Lower lobe of right lung (tissue), 2 donors: ENCODE measurements around the gene DSN1. TPM values are rescaled to one million over a fixed set of nuclear protein-coding genes. Genes with fewer than 3 reads are reported as not detected.

ENCODE experiments used
- ATAC-seq, 2 donors: fragments of 200-7000 bp; cut with Tn5 transposase; one replicate each; pipeline ENCODE4 v1.9.1; 2020 to 2022; ENCODE audit warnings: mild to moderate bottlenecking in 2 of 2, moderate library complexity in 2 of 2
- DNase-seq: peaks from one replicate; pipeline ENCODE4 v3.0.0-alpha.2; 2020
- H3K27ac ChIP-seq: fragments of 200-600 bp; one replicate; pipeline ENCODE4 v1.8.0; 2022
- H3K27me3 ChIP-seq: fragments of 200-600 bp; one replicate; pipeline ENCODE4 v1.8.0; 2022; ENCODE audit warnings: low read depth
- H3K36me3 ChIP-seq: fragments of 200-600 bp; one replicate; pipeline ENCODE4 v1.8.0; 2022; ENCODE audit warnings: mild to moderate bottlenecking
- H3K4me1 ChIP-seq: fragments of 200-600 bp; one replicate; pipeline ENCODE4 v1.8.0; 2022
- H3K4me3 ChIP-seq: fragments of 200-600 bp; one replicate; pipeline ENCODE4 v1.8.0; 2022; ENCODE audit warnings: mild to moderate bottlenecking
- H3K9me3 ChIP-seq: fragments of 200-600 bp; one replicate; pipeline ENCODE4 v1.8.0; 2022
- intact Hi-C: fragments of 100-400 bp; cut with DNase I; formaldehyde crosslinking; loops from one replicate; pipeline ENCODE4 v1.11.0; 2022
- total RNA-seq: library from RNA; stranded (reverse); fragmentation: NEBNext Ultra II Directional; extraction: Animal tissue kit (Norgen Biotek cat#: 25700); gene quantifications from one replicate; pipeline ENCODE4 v1.2.1, GENCODE V29; 2021
- TF ChIP-seq, protein P1 (sequence below): fragments of 200-600 bp; IDR thresholded peaks from one replicate; pipeline ENCODE4 v1.8.0; 2022; ENCODE audit warnings: antibody characterized with exemption, mild to moderate bottlenecking
- donor health status: DM: no; HTN: yes; CAD: no; lungs with severe emphysema.

Gene DSN1
- total RNA-seq, 1 donor from 2014 or later: 6.5 TPM

DNA sequence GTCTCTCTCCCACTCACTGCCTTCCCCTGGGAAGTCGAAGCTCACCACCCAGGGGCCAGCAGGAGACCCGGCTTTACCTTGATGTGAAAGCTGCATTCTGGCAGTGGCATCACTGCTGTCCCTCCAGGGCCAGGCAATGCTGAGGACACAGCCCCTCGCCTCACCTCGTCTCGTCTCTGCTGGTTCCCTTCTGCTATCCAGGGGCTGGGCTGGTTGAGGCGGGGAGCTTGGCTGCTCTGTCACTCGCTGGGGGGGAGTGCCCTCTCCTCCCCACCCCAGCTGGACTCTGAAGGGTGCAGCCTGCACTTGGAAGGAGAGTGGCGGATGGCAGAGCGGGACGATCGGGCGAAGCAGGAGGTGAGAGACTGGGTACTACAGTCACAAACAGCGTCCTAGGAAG lies 12.7 kb upstream of the DSN1 start:
- no peak overlapping the region for H3K4me3 ChIP-seq
- H3K9me3 ChIP-seq: no peaks in the 10 kb centered on the region
- ATAC-seq (peak in 1 of 2 donors; percentile 23), DNase-seq (no peak)
- peaks cover 63% of the 10 kb centered on the region for H3K36me3 ChIP-seq
- TF ChIP-seq, protein P1, sequence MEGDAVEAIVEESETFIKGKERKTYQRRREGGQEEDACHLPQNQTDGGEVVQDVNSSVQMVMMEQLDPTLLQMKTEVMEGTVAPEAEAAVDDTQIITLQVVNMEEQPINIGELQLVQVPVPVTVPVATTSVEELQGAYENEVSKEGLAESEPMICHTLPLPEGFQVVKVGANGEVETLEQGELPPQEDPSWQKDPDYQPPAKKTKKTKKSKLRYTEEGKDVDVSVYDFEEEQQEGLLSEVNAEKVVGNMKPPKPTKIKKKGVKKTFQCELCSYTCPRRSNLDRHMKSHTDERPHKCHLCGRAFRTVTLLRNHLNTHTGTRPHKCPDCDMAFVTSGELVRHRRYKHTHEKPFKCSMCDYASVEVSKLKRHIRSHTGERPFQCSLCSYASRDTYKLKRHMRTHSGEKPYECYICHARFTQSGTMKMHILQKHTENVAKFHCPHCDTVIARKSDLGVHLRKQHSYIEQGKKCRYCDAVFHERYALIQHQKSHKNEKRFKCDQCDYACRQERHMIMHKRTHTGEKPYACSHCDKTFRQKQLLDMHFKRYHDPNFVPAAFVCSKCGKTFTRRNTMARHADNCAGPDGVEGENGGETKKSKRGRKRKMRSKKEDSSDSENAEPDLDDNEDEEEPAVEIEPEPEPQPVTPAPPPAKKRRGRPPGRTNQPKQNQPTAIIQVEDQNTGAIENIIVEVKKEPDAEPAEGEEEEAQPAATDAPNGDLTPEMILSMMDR: no peak
- intact Hi-C loops: no loop called here
- no peak overlapping the region for H3K27ac ChIP-seq
- no peaks in the 10 kb centered on the region for H3K4me1 ChIP-seq
- H3K27me3 ChIP-seq: no peaks in the 10 kb centered on the region

DNA sequence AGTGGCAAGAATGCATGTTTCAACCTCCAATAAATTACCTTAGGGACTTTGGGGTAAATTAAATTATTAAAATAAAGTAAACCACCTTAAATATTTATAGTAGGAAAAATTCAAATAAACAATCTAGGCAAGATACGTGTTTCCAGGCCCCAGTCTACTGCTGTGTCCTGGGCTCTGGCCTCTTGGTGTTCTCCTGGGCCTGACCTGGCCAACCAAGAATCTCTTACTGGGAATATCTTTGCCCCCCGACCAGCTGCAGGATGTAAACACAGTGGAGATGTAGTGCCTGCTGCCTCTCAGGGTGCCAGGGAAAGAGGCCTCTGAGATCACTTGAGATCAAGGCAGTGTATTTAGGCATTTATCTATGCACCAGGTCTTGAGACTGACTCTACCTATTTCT lies 11.7 kb upstream of the DSN1 start:
- no peak for ATAC-seq
- TF ChIP-seq, protein P1: no peak
- H3K27ac ChIP-seq: no peak overlapping the region
- no peaks in the 10 kb centered on the region for H3K9me3 ChIP-seq
- no peaks in the 10 kb centered on the region for H3K27me3 ChIP-seq
- intact Hi-C loops: no loop called here
- H3K4me3 ChIP-seq: no peak overlapping the region
- H3K4me1 ChIP-seq: no peaks in the 10 kb centered on the region
- DNase-seq: no peak
- H3K36me3 ChIP-seq: peaks cover 56% of the 10 kb centered on the region

DNA sequence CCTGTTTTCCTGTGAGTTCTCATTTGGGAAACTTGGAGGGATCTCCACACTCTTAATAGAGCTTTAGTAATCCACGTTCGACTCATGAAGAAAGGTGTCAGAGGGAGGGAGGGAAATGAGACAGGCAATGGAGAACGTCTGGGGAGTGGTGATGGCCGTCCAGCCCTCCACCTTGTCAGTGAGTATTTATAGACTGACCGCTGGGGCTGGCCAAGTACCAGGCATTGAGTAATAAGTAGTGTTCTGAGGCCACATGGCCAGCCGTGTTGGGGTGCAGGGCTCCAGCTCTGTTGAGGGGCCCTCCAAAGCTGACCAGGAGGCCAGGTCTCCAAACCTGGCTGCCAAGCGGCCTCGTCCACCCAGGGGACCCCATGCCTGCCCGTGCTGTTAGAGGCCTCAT lies 11.3 kb upstream of the DSN1 start:
- Histone ChIP-seq H3K27me3 (no peaks in the 10 kb centered on the region), H3K4me1 (no peaks in the 10 kb centered on the region), H3K27ac (no peak overlapping the region), H3K9me3 (no peaks in the 10 kb centered on the region), H3K36me3 (peaks cover 56% of the 10 kb centered on the region), H3K4me3 (no peak overlapping the region)
- DNase-seq: no peak
- TF ChIP-seq, protein P1: no peak
- intact Hi-C loops: no loop called here
- peak; percentile 24 for ATAC-seq

DNA sequence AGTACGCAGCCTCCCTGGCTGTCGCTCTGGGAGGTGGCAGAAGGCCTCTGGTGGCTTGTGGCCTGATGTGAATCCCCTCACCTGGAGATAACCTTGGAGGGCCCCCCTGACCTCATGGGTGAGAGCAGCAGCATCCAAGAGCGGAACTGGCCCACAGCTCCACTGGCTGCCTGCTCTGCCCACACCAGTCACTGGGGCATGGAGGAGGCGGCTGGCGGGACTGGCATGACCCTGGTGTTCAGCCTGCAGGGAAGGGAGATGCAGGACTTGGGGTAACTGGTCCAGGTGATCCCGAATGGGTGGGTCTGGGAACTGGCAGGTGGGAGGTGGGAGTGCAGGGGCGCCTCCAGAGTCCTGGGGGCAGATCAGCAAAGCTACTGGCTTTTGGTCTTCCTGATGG lies 10.6 kb upstream of the DSN1 start:
- intact Hi-C loops: no loop called here
- H3K27ac ChIP-seq: no peak overlapping the region
- H3K4me3 ChIP-seq: no peak overlapping the region
- no peak for DNase-seq
- TF ChIP-seq, protein P1: no peak
- no peaks in the 10 kb centered on the region for H3K4me1 ChIP-seq
- H3K36me3 ChIP-seq: peaks cover 52% of the 10 kb centered on the region
- no peaks in the 10 kb centered on the region for H3K27me3 ChIP-seq
- no peaks in the 10 kb centered on the region for H3K9me3 ChIP-seq
- no peak for ATAC-seq

DNA sequence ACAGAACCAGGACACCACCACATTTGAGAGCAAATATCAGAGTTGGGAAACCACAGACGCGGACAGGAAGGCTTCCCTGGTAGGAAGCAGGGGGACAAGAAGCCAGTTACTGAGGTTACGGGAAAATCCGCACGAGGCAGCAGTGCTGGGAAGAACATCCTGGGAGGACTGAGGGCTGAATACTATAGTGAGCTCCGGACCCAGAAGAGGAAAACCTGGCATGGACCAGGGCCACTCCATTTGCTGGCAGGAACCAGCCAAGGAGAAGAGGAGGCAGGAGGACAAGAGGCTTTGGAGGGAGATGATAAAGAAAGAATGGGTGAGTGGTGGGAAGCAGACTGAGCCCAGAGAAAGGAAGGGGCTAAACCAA lies 6.1 kb upstream of the DSN1 start:
- H3K36me3 ChIP-seq: peaks cover 18% of the 10 kb centered on the region
- intact Hi-C loops: no loop called here
- DNase-seq (no peak), ATAC-seq (no peak)
- H3K4me3 ChIP-seq: no peak overlapping the region
- H3K9me3 ChIP-seq: no peaks in the 10 kb centered on the region
- H3K27ac ChIP-seq: no peak overlapping the region
- H3K27me3 ChIP-seq: no peaks in the 10 kb centered on the region
- peaks cover 10% of the 10 kb centered on the region for H3K4me1 ChIP-seq
- TF ChIP-seq, protein P1: no peak
